SK-N-MC (cell line): ENCODE results near the gene ZCCHC7.

Source experiments
- DNase-seq: peaks from one replicate; pipeline ENCODE4 v3.0.0-alpha.2; 2011; ENCODE audit warnings: low read depth, low spot score
- H3K27ac ChIP-seq: fragments of 200-600 bp; sonication (generic); 2 replicates; pipeline ENCODE4 v1.5.1; 2016; ENCODE audit warnings: mixed run types
- H3K36me3 ChIP-seq: fragments of 200-600 bp; sonication (generic); 2 replicates; pipeline ENCODE4 v1.6.1; 2017; ENCODE audit warnings: antibody characterized with exemption, low read length, mixed read lengths; ENCODE audit not compliant: insufficient read depth
- H3K4me3 ChIP-seq: fragments of 200-600 bp; sonication (generic); 2 replicates; pipeline ENCODE4 v1.5.1; 2016
- H3K9ac ChIP-seq: fragments of 200-600 bp; sonication (generic); 2 replicates; pipeline ENCODE4 v1.8.0; 2017; ENCODE audit warnings: mixed run types, mixed read lengths; ENCODE audit not compliant: insufficient read length
- H3K9me3 ChIP-seq: fragments of 200-600 bp; sonication (generic); 2 replicates; pipeline ENCODE4 v1.6.1; 2017; ENCODE audit warnings: low read depth, mild to moderate bottlenecking, antibody characterized with exemption, low read length, moderate library complexity, mixed read lengths
- EZH2 ChIP-seq: fragments of 200-600 bp; sonication (generic); IDR thresholded peaks from one replicate; pipeline ENCODE4 v1.6.1; 2017; ENCODE audit warnings: antibody characterized with exemption
- FOXP2 ChIP-seq: optimal IDR thresholded peaks from 2 replicates; pipeline ENCODE3; 2011; ENCODE audit warnings: mild to moderate bottlenecking, moderate library complexity; ENCODE audit not compliant: insufficient read depth; ENCODE audit errors: extremely low read length, control extremely low read depth
- POLR2AphosphoS5 ChIP-seq: IDR thresholded peaks from 2 replicates; pipeline ENCODE4 v1.6.1; 2012; ENCODE audit warnings: mild to moderate bottlenecking, low read depth, low read length, borderline replicate concordance

The ZCCHC7 gene

GRCh38 chr9:37218800-37219425 lies 98.5 kb downstream of the ZCCHC7 start:
- DNase-seq, result no peak
- Histone ChIP-seq H3K36me3 (no peaks in the 10 kb centered on the region; the same call in 1 of the 2 replicates), H3K4me3 (no peak overlapping the region), H3K9ac (no peak overlapping the region), H3K27ac (no peak overlapping the region), H3K9me3 (no peaks in the 10 kb centered on the region)
- no peak for TF ChIP-seq EZH2
- no peak for TF ChIP-seq FOXP2
- no peak for TF ChIP-seq POLR2AphosphoS5

GRCh38 chr9:37220971-37221370 lies 100.6 kb downstream of the ZCCHC7 start:
- Histone ChIP-seq H3K27ac (no peak overlapping the region), H3K9ac (no peak overlapping the region), H3K9me3 (no peaks in the 10 kb centered on the region), H3K36me3 (no peaks in the 10 kb centered on the region; the same call in 1 of the 2 replicates), H3K4me3 (no peak overlapping the region)
- DNase-seq, result no peak
- TF ChIP-seq EZH2, result no peak
- no peak for TF ChIP-seq POLR2AphosphoS5
- no peak for TF ChIP-seq FOXP2

- TF ChIP-seq FOXP2 (no peak), POLR2AphosphoS5 (no peak), EZH2 (no peak)
- Histone ChIP-seq H3K9me3 (no peaks in the 10 kb centered on the region), H3K9ac (no peak overlapping the region), H3K27ac (no peak overlapping the region), H3K4me3 (no peak overlapping the region), H3K36me3 (no peaks in the 10 kb centered on the region; the same call in 1 of the 2 replicates)
- DNase-seq, result no peak
Observed at GRCh38 chr9:37221489-37222106, 101.2 kb downstream of the ZCCHC7 start.

- Histone ChIP-seq H3K9ac (no peak overlapping the region), H3K36me3 (0 out of 2 replicates have a peak, but pooled peaks cover 3% of the 10 kb centered on the region), H3K9me3 (no peaks in the 10 kb centered on the region), H3K27ac (no peak overlapping the region; the same call in 1 of the 2 replicates), H3K4me3 (no peak overlapping the region)
- DNase-seq, result no peak
- TF ChIP-seq EZH2, result no peak
- TF ChIP-seq POLR2AphosphoS5, result no peak
- no peak for TF ChIP-seq FOXP2
Observed at GRCh38 chr9:37229455-37229854, 109.1 kb downstream of the ZCCHC7 start.

- Histone ChIP-seq H3K9me3 (no peaks in the 10 kb centered on the region), H3K9ac (no peak overlapping the region), H3K27ac (no peak overlapping the region; the same call in 1 of the 2 replicates), H3K36me3 (0 out of 2 replicates have a peak, but pooled peaks cover 3% of the 10 kb centered on the region), H3K4me3 (no peak overlapping the region)
- TF ChIP-seq POLR2AphosphoS5, result no peak
- no peak for TF ChIP-seq FOXP2
- TF ChIP-seq EZH2, result no peak
- DNase-seq, result no peak
Observed at GRCh38 chr9:37229882-37230482, 109.6 kb downstream of the ZCCHC7 start.

GRCh38 chr9:37236822-37237221 lies 116.4 kb downstream of the ZCCHC7 start:
- H3K9ac ChIP-seq, result no peak overlapping the region
- H3K9me3 ChIP-seq, result no peaks in the 10 kb centered on the region
- no peak for TF ChIP-seq FOXP2
- no peak for TF ChIP-seq POLR2AphosphoS5
- no peak for TF ChIP-seq EZH2
- no peak for DNase-seq
- no peak overlapping the region for H3K4me3 ChIP-seq
- no peak overlapping the region for H3K27ac ChIP-seq
- H3K36me3 ChIP-seq, result peaks cover 3% of the 10 kb centered on the region; the same call in 1 of the 2 replicates

- H3K27ac ChIP-seq, result no peak overlapping the region
Observed at GRCh38 chr9:37238122-37238521, 117.7 kb downstream of the ZCCHC7 start.

GRCh38 chr9:37239224-37239859 lies 119.0 kb downstream of the ZCCHC7 start:
- Histone ChIP-seq H3K4me3 (no peak overlapping the region), H3K27ac (peak overlapping the region; percentile 99), H3K36me3 (no peaks in the 10 kb centered on the region; the same call in 1 of the 2 replicates), H3K9me3 (no peaks in the 10 kb centered on the region), H3K9ac (no peak overlapping the region)
- no peak for TF ChIP-seq EZH2
- TF ChIP-seq POLR2AphosphoS5, result no peak
- TF ChIP-seq FOXP2, result no peak
- DNase-seq, result no peak

More at GRCh38 chr9:37238122-37238521, 117.7 kb downstream of the ZCCHC7 start:
- TF ChIP-seq POLR2AphosphoS5 (no peak), FOXP2 (no peak), EZH2 (no peak)
- Histone ChIP-seq H3K4me3 (no peak overlapping the region), H3K9ac (no peak overlapping the region), H3K9me3 (no peaks in the 10 kb centered on the region), H3K36me3 (peaks cover 3% of the 10 kb centered on the region; the same call in 1 of the 2 replicates)
- DNase-seq, result no peak
